HG03097 (cell line): ENCODE data around the gene GALK2.
"Not testable (repeated sequence)": the region's sequence is repeated elsewhere in the genome, so short reads cannot be mapped to it uniquely, and the experiment has no call there.

Source experiments
- ATAC-seq: cut with Tn5 transposase; IDR thresholded peaks from one replicate; pipeline ENCODE4 v1.9.1; 2021; ENCODE audit not compliant: unreplicated experiment, low FRiP score

GALK2 gene

GRCh38 chr15:49328941-49329340, 158.9 kb downstream of the GALK2 start:
- ATAC-seq, result no peak

DNA sequence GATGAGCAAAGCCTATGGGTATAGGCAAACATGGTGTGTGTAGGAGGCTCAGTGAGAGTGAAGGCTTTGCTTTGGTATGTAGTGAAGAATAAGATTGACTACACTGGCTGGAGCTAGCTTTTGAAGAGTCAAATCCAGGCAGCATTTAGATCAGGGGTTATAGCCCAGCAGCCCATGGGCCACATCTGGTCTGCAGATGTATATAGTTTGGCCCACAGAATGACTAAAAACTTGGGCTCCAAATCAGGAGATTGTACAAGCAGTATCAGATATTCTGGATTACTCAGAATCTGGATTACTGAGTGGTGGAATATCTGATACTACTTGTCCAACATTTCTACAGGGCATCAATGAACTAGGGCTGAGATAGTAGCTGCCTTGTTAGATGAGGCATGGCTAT, 160.1 kb downstream of the GALK2 start:
- ATAC-seq, result no peak

DNA sequence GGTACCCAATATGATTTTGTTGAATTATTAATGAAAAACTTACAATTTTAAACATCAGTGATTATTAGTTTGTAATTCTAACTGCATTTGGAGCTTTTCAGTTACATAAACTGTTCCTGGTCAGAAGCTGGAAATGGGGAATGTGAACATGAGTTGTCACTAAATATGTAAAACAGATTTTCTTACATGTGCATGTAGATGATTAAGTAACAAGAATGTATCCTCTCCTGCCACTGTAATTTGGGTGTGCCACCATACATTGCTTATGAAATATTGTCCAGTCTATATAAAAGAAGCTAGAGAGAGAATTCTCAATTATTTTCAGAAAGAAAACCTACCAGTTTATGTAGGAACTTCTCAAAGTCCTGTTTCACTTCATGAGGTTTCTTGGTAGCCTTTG, 161.4 kb downstream of the GALK2 start:
- no peak for ATAC-seq

GRCh38 chr15:49331951-49332350, 161.9 kb downstream of the GALK2 start:
- ATAC-seq, result no peak

GRCh38 chr15:49339656-49340055, 169.6 kb downstream of the GALK2 start:
- no peak for ATAC-seq

- ATAC-seq, result no peak
These were observed 173.5 kb downstream of the GALK2 start for GRCh38 chr15:49343546-49343945.

DNA sequence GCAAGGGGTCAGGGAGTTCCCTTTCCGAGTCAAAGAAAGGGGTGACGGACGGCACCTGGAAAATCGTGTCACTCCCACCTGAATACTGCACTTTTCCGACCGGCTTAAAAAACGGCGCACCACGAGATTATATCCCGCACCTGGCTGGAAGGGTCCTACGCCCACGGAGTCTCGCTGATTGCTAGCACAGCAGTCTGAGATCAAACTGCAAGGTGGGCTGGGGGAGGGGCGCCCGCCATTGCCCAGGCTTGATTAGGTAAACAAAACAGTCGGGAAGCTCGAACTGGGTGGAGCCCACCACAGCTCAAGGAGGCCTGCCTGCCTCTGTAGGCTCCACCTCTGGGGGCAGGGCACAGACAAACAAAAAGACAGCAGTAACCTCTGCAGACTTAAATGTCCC, 184.4 kb downstream of the GALK2 start:
- ATAC-seq, result not testable (repeated sequence)

GRCh38 chr15:49361370-49361769, 191.3 kb downstream of the GALK2 start:
- no peak for ATAC-seq

DNA sequence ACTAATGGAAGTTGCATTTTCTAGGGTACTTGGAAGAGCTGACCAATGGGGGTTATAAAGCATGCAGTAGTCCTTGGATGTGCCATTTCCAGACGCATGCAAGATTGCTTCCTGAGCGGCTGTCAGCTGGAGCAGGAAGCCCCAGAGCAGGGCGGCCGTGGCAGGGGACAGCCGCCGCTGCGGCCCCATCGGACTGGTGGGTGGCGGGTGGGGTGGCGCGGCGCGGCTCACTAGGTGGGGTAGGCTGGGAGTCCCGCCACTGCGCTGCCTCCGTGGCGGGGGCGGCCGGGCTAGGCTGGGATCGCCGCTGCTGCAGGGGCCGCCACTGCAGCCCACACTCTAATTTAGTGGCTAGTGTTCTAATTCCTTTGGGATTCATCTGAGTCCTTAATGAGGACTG, 196.4 kb downstream of the GALK2 start:
- no peak for ATAC-seq

- no peak for ATAC-seq
These were observed 200.7 kb downstream of the GALK2 start for GRCh38 chr15:49370782-49371181.

GRCh38 chr15:49372366-49372765, 202.3 kb downstream of the GALK2 start:
- ATAC-seq, result no peak

- ATAC-seq, result no peak
These were observed 209.9 kb downstream of the GALK2 start for GRCh38 chr15:49379996-49380395.

GRCh38 chr15:49380912-49381311, 210.9 kb downstream of the GALK2 start:
- ATAC-seq, result no peak
